ENCODE results near the gene ZFP69B. TPM values are rescaled to one million over a fixed set of nuclear protein-coding genes. Genes with fewer than 3 reads are reported as not detected.

The ZFP69B gene
- polyA plus RNA-seq, 2 of the 4 experiments (the other 2 are of a cell fraction) = 1.9 to 3.0 TPM

- no peak for FAIRE-seq
- WGBS (ENCODE audit: missing lambda C conversion rate) = 76% methylated on average over 4 of the region's 4 CpGs
- TF ChIP-seq E2F6 (IDR thresholded peaks at IDR 0.05; ENCODE audit: borderline replicate concordance, low read depth) (no peak), FOSL2 (IDR thresholded peaks at IDR 0.05) (no peak), FOSL2 (CRISPR knock-in tag; IDR thresholded peaks at IDR 0.05) (no peak), RARB (CRISPR knock-in tag; IDR thresholded peaks at IDR 0.05) (no peak), BCL3 (IDR thresholded peaks at IDR 0.05) (no peak), EHF (CRISPR knock-in tag; IDR thresholded peaks at IDR 0.05) (no peak), RAD21 (conservative IDR thresholded peaks at IDR 0.05 in 1 of 2, IDR thresholded peaks at IDR 0.05 in 1 of 2) (no peak), CHD4 (IDR thresholded peaks at IDR 0.05; ENCODE audit: borderline replicate concordance) (no peak), NR3C1 (IDR thresholded peaks at IDR 0.05) (no peak), REST (IDR thresholded peaks at IDR 0.05) (no peak)
- TF ChIP-seq, protein P1, sequence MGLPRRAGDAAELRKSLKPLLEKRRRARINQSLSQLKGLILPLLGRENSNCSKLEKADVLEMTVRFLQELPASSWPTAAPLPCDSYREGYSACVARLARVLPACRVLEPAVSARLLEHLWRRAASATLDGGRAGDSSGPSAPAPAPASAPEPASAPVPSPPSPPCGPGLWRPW (IDR thresholded peaks at IDR 0.05) = no peak
- TF ChIP-seq, protein P2, sequence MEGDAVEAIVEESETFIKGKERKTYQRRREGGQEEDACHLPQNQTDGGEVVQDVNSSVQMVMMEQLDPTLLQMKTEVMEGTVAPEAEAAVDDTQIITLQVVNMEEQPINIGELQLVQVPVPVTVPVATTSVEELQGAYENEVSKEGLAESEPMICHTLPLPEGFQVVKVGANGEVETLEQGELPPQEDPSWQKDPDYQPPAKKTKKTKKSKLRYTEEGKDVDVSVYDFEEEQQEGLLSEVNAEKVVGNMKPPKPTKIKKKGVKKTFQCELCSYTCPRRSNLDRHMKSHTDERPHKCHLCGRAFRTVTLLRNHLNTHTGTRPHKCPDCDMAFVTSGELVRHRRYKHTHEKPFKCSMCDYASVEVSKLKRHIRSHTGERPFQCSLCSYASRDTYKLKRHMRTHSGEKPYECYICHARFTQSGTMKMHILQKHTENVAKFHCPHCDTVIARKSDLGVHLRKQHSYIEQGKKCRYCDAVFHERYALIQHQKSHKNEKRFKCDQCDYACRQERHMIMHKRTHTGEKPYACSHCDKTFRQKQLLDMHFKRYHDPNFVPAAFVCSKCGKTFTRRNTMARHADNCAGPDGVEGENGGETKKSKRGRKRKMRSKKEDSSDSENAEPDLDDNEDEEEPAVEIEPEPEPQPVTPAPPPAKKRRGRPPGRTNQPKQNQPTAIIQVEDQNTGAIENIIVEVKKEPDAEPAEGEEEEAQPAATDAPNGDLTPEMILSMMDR (IDR thresholded peaks at IDR 0.05) = no peak
- no peak for DNase-seq (ENCODE audit: low read depth in 1 of 2, low spot score in 1 of 2)
- ChIA-PET POLR2A (no interaction called here), CTCF (no interaction called here)
- no peak for ATAC-seq
- Histone ChIP-seq H3K4me1 (no peaks in the 10 kb centered on the region), H3K27ac (no peak overlapping the region), H3K9me3 (no peaks in the 10 kb centered on the region), H3K4me3 (no peak overlapping the region), H3K4me2 (no peak overlapping the region)
Measured at GRCh38 chr1:40409467-40409866, 40.8 kb upstream of the ZFP69B start.

DNA sequence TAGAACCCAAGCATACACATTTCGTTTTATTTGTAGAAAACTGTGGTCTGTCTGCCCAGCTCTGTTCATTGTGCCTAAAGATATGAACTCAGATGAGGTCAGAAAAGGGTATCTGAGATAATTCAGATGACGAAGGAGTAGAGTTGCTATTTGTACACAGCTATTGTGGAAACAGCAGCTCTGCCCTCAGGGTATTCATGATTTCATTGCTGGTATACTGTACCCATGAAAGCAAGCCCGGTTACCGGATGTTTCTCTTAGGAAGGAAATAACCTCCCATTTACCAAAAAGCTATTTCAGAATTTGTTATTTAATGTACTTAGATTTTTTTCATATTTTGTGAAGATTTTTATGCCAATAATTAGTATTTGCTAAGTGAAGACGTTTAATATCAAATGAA is 39.0 kb upstream of the ZFP69B start:
- DNase-seq (ENCODE audit: low read depth in 1 of 2, low spot score in 1 of 2) (no peak), FAIRE-seq (no peak), ATAC-seq (no peak)
- 92% methylated on average over 5 of the region's 5 CpGs for WGBS (ENCODE audit: missing lambda C conversion rate)
- Histone ChIP-seq H3K27ac (no peak overlapping the region), H3K4me2 (no peak overlapping the region), H3K4me1 (no peaks in the 10 kb centered on the region), H3K9me3 (no peaks in the 10 kb centered on the region), H3K4me3 (no peak overlapping the region)
- ChIA-PET POLR2A (no interaction called here), CTCF (interaction anchor here (0.8 to 1.5 kb wide), 2 partner anchors 95 to 333 kb away, joined by 3 to 4 read pairs; no protein-coding TSS in a partner anchor)
- TF ChIP-seq MAZ (IDR thresholded peaks at IDR 0.05; ENCODE audit: borderline replicate concordance, low read depth, low read length) (no peak), HMGXB4 (CRISPR knock-in tag; IDR thresholded peaks at IDR 0.05; ENCODE audit: borderline replicate concordance) (no peak), USF2 (IDR thresholded peaks at IDR 0.05) (no peak), POLR2A (IDR thresholded peaks at IDR 0.05; ENCODE audit: low read length) (no peak), HOXA7 (CRISPR knock-in tag; IDR thresholded peaks at IDR 0.05) (no peak), FOSL2 (IDR thresholded peaks at IDR 0.05) (no peak), FOSL2 (CRISPR knock-in tag; IDR thresholded peaks at IDR 0.05) (no peak), FOSB (CRISPR knock-in tag; IDR thresholded peaks at IDR 0.05) (no peak), JUNB (IDR thresholded peaks at IDR 0.05) (no peak), MYC (IDR thresholded peaks at IDR 0.05; ENCODE audit: borderline replicate concordance, low read length) (no peak)
- TF ChIP-seq, protein P3, sequence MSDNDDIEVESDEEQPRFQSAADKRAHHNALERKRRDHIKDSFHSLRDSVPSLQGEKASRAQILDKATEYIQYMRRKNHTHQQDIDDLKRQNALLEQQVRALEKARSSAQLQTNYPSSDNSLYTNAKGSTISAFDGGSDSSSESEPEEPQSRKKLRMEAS (IDR thresholded peaks at IDR 0.05) = no peak
- TF ChIP-seq, protein P4, sequence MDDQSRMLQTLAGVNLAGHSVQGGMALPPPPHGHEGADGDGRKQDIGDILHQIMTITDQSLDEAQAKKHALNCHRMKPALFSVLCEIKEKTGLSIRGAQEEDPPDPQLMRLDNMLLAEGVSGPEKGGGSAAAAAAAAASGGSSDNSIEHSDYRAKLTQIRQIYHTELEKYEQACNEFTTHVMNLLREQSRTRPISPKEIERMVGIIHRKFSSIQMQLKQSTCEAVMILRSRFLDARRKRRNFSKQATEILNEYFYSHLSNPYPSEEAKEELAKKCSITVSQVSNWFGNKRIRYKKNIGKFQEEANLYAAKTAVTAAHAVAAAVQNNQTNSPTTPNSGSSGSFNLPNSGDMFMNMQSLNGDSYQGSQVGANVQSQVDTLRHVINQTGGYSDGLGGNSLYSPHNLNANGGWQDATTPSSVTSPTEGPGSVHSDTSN (IDR thresholded peaks at IDR 0.05) = no peak

Data from A549 (cell line).